ENCODE data around the gene ROBO4.

The ROBO4 gene

DNA sequence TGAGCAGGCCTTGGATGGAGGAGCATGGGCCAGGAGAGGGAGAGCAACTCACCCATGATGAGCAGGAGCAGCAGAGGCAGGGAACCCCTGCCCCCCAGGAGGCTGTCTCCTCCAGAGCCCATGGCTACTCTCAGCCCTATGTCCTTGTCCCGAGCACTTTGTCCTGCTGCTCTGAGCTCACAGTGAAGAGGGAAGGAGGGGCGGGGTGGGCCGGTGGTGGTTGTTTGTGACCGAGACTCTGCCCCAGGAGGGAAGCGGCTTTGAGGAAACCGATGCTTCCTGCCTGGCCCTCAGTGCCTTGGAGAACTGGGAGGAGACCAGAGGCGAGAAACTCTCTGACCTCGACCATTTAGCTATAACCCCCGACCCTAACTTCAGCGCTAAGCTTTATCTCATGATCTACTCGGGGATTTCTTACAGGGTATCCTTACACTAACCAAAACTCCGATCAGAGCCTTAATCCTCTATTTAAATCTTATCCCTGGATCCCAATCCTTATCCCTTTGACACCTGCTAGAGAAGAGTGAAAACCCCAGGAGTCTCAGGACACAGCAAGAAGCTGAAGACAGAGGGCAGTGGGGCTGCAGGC lies at the start of gene ROBO4:
Gene ROBO4 (minus strand): TSS at position 192 of the 589 bp plus-strand sequence. CDS start 70 bp downstream, at position 122.
- DNase-seq: no peak

DNA sequence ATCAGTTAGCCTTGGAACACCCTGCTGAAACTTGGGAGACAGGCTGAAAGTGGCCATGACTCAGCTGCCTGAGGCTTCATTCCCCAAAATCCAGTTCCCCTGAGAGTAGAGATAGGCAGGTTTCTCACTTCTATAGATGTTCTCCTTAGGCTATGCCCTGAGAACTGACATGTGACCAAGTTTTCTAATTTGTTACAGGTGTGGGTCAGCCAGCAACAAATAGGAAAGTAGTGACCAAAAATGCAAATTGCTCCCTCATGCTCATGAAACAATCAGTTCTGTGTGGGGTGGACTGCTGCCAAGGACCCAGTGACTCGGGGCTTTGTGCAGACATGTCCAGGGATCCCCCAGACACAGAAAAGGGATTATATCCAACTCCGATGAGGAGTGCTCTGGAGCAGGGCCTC lies 49.1 kb upstream of the ROBO4 start:
- no peak for DNase-seq

DNA sequence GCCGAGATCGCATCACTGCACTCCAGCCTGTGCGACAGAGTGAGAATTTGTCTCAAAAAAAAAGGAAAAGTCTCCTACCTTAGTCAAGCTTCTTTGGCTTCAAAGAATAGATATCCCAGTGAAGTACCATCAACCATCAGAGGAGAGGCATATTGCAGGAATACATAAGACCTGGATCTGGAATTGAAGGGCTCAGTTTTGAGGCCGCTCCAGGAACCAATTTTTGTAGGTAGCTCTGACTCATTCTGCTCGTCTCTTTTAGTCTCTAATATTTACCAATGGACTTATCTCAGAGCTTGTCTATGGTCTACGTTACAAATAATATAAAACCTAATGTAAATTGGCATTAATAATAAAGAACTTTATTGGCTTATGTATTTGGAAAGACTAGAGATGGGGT lies 48.2 kb upstream of the ROBO4 start:
- no peak for DNase-seq

DNA sequence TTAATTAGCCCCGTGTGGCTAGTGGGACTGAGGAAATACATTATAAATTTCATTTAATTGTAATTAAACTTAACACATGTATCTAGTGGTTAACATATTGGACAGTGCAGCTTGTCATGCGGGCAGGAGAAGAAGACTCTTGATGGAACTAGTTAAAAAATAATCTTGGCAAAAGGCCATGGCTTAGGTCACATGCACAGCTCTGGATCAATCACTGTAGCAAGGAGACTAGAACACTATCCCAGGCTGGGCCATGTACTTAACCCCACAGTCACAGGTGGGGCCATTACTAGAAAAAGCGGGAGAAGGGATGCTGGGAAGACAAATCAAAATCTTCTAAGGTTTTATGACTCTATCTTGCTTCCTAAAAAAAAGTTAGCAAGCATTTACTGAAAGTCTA lies 46.9 kb upstream of the ROBO4 start:
- DNase-seq: no peak

DNA sequence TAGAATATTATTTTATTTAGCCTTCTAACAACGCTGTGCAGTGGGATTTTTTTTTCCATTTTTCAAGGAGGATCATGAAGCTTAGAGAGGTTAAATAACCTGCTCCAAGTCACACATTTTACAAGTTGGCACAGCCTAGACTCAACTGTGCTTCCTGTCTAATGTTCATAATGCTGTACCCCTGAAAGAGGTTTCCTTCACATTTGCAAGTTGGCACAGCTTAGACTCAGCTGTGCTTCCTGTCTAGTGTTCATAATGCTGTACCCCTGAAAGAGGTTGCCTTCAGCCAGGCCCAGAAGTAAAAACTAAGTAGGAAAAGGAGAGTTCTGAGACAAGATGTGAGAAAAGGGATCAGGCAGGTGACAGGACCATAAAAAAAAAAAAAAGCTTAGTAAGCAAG lies 46.1 kb upstream of the ROBO4 start:
- DNase-seq: no peak

DNA sequence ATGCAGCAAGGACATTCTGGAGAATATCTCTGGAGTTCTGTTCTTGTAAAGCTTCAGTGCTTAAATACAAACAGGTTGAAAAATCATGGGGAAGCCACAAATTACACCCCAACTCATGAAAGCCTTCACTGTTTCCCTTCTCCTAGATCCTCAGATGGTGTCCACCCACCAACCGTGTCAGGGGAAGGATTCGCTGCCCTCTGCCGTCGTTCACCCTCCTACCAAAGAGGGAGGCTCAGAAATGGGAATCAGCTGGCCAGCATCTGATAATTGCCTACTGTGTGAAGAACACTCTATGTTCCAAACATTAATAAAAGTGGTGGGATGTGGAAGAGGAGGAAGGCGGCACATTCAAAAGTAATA lies 45.6 kb upstream of the ROBO4 start:
- no peak for DNase-seq

DNA sequence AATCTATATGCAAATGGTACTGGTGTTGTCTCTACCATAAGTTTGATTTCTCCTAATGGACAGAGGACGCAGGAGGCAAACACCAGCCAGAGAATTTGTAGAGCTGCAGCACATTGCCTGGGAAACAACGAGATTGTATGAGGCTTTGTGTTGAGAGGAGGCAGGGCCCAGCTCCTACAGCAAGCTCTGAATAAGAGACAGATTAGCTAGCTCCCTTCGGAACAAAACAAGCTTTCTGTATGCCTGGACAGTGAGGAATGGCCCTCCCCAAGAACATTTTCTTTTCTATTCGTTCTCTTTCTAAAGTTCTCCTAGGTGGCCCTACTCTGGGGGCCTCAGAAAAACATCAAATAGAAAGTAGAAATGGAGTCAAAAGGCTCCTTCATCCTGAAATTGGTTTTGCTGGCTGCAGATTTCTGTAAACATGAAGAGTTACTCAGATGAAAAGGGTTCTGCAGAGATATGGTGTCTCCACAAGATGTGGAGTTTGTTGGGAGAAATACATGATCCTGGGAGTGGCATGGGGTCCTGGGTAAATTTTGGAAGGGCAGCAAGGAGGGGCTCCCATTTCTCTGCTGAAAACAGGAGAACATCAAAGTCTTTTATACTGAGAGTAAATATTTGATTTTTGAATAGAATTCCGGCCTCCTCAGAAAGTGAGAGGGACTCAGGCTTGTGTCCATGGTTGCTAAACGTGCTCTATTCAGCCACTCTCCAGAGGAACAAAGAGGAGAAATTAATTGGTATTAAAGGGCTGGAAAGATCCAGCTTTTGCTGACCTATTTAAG lies 45.0 kb upstream of the ROBO4 start:
- no peak for DNase-seq

DNA sequence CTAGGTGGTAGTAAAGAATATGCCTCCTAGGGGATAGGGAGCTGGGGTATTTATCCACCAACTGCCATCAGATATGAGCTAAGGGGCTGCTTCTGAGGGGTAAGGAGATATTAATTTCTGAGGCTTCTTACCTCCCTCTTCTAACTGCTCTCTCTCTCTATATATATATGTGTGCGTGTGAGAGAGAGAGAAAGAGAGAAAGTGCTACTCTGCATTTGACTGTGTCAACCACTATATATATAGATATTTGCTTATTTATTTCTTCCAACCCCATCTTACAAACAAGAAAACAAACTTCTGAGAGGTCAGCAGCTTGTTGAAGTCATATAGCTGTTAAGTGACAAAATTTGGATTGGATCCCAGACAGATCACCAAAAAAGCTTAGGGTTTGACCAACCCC lies 44.0 kb upstream of the ROBO4 start:
- DNase-seq: no peak

DNA sequence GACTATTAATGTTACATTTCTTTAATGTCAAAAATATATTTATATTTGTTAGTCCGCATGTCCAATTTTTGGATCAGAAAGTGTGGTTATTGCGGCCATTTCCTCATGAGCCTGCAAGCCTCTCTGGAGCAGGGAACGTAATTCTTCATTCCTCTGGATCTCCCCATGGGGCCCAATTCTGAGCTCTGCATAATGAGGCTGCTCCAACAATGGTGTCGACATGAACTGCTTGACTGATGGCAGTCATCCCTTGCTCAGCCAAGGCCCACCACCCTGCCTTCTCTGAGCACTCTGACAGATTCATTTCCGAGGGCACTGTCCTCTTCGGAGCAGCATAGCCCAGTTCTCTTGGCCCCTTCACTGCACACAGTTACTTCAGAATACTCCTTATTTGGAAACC lies 41.3 kb upstream of the ROBO4 start:
- no peak for DNase-seq

DNA sequence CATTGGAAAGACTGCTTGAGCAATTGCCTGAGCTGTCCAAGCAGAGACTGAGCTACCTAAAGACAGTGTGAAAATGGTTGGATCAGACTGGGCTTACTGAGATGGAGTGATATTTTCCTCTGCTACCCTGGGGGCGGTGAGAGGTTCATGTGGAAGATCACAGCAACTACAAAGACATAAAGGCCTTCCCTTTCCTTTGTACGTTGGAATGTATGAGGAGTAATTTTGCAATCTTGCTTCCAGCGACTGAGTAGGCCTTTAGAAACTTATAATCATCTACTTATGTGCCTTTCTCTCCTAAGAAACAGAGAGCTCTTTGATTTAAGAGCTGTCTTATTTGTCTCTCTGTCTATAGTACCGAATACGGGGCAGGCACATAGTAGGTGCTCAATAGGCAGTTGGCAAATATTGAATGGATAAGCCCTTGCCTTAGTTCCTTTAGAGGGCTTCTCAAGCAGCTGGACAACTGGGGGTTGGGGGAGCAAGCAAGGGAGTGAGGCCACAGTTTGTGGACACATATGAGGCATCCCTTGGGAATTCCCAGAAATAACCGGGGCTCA lies 40.6 kb upstream of the ROBO4 start:
- no peak for DNase-seq

DNA sequence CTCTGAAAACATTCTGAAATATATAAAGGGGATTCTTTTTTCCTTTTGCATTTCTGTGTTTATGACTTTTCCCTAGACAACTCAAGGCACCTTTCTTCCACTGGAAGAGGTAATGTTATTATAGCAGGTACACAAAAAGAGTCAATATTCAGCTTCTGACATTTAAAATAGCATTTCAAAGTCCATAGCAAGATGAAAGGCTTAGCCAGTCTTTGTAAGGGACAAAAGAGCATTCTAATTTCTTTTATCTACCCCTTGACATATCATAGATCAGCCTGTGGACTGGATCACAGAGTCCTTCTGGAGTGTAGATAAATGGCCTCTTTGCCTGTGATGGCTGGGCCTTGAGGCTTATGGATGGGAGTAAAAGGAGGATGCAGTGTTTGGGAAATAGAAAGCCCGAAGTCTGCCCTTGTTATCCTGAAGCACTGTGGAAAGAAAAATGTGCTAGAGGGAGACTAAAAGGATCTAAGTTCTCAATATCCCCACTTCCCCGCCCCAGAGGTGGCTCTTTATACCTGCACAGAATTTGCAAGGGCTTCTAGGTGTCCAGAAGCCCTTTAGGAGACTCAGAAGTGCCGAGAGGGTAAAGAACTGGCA lies 39.8 kb upstream of the ROBO4 start:
- DNase-seq: no peak

DNA sequence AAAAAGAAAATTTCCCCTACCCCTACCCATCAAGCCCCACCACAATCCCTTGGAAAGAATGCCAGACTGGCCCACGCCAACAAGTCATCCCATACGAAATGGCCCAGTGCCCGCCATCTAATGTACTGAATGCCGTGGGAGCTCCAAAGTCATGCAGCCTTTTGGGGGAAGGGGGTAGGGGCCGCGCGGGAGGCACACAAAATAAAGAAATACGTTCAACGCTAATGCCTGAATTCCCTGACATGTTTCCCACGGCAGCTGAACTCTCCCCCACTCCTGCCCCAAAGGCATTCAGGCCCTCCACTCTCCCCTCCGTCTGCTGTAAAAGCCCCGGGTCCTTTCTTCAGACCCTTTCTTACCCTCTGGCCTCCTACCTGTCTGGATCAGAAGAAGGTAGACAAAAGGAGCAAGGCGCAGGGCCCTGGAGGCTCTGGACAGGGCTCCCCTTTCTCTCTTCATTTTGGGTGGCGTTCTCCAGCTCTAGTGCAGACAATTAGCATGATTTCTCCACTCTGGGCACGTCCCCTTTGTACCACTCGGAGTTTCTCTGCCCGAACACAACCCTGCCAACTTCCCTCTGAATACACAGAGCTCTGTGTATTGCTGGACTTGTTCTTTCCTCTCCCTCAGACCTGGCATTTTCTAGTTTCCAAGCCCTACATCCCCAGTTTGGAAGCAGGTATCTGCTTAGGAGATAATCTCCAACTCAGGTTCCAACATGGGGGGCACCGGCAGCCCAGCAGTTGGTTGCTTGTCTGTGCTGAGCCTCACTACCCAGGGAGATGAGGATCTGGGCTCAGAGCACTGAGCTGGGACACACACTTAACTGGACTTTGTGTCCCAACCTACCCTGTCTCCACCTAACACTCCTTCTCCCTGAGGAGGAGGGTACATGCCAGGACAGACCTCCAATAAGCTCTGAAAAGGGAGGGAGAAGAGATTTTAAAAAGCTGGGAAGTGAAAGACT lies 38.2 kb upstream of the ROBO4 start, which contains the start of gene HEPACAM:
Gene HEPACAM (minus strand): TSS at position 500 of the 967 bp plus-strand sequence. CDS start 41 bp downstream, at position 459.
- DNase-seq: no peak

DNA sequence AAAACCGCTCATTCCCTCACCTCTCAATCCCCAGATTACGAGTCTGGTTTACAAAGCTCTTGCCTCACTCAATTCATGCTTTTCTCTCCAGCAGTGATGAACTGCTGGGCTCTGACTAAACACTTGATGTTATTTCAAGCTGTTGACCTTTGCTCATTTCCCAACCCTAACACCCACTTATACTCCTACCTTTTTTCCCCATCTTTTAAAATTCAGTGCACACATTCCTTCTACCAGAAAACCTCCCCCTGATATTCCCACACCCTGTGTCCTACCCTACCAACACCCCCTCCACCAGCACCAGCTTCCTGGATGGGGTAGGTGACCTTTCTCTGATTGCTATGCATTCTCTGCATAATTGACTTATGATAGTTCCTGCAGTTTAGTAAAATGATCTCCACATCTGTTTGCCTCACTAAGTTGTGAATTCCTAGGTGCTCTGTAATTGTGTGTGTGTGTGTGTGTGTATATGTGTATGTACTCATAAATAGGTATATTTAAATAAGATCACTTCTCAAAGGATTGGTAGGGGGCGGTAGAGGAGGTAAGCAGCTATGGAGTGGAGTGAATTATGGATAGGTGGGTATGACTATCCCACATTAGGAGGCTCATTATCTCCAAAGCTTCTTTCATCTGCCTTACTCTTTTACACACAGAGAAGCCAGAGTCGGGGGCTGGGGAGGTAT lies 37.3 kb upstream of the ROBO4 start:
- no peak for DNase-seq

DNA sequence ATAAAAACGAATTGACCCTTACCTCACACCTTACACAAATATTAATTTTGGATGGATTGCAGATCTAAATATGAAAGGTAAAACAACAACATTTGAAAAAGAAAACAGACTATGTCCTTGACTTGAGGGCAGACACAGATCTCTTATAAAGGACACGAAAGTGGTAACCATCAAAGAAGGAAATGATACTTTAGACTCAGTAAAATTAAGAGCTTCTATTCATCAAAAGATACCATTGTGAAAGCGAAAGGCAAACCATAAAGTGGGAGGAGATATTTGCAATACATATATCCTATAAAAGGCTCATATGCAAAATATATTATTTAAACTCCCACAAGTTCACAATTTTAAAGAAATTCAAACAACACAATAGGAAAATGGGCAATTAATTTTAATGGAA lies 33.1 kb upstream of the ROBO4 start:
- DNase-seq: no peak

DNA sequence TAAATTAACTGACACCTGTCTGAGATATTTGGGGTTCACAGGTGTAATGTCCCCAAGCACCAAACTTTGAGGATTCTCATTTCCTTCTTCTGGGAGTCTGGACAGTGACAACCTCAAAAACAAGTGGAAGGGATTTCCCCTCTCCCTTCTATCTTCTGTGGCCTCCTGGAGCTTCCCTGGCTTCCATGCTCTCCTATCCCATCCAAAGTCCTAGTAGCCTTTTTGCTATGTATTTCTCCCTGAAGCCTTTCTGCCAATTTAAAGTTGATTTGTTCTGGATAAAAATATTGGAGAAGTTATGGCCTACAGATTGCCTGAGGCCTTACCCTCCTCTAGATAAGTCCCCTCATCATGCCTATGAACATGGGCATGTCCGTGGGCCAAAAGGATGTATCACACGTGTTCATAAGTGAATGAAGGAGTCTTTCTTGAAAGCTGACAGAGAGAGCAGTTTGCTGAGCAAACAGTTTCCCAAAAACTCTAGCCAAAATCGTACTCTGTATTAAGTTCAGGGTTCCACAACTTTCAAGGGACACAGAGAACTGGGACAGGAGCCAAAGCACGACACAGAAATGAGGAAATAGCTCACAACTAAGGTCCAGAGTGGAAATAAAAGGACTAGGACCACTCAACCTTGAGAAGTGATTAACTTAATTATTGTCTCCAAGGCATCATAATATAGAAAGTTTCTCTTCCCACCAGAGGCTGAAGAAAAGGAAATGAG lies 31.4 kb upstream of the ROBO4 start:
- no peak for DNase-seq

DNA sequence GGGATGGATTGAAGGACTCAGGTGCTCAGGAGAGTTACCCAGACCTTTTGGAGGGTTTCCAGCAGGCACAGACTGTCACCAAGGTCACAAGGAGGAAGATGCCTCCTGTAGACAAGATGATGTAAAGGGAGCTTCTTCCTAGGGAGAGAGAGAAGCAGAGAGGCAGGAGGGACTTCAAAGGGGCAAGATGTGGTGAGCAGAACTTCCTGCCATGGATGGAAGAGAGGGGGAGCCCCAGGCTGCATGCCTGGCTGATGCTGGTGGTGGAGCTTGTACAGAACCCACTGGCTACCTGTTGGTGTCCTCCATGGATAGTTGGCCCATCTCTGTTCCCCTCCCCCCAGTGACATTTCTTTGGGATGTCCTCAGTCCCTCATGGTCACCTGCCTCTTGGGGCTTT lies 25.6 kb upstream of the ROBO4 start:
- no peak for DNase-seq

DNA sequence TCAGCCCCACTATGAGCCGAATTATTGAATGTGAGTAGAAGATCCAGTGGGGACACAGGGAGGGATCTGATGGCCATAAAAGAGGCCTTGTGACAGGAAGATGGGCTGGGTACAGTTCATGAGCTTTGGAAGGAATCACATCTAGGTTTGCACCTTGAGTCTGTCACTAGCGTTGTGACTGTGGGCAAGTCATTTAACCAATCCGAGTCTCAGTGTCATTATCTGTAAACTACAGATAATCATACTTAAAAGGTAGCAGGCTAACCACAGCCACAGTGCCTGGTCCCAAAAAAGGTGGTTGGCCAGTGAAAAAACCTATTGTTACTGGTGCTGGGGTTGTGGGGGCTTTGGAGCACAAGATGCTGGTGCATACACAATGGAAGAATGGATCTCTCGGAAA lies 25.2 kb upstream of the ROBO4 start:
- no peak for DNase-seq

DNA sequence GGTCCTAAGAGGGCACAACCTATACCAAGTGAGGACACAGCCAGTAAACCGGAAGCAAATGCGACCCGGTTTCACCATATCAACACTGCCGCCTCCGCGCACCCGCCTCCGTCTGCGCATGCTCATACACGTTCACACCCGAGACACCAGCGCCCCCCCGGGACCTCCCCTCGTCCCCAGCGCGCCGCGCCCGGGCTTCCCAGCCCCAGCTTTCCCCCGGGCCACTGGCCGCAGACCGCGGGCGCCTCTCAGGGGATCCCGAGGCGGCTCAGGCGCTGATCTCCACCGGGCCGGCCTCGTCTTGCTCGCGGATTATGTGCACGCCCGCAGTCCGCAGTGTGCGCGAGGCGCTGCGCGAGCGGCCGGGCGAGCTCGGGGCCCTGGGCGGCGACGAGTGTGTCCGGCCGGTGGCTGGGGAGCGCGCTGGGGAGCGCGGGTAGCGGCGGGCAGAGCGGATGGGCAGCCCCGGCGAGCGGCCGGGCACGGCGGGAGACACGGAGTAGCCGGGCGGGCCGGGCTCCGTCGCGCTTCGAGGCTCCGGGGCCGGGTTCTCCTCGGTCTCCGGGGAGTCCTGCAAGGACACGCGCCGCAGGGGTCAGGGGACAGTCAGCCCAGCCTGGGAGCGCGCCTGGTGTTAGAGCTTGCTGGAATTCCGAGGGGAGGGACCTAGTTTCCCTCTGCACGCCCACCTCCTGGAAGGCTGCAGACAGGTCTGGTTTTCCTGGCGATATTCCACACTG lies 23.4 kb upstream of the ROBO4 start:
- DNase-seq: peak; percentile 74

DNA sequence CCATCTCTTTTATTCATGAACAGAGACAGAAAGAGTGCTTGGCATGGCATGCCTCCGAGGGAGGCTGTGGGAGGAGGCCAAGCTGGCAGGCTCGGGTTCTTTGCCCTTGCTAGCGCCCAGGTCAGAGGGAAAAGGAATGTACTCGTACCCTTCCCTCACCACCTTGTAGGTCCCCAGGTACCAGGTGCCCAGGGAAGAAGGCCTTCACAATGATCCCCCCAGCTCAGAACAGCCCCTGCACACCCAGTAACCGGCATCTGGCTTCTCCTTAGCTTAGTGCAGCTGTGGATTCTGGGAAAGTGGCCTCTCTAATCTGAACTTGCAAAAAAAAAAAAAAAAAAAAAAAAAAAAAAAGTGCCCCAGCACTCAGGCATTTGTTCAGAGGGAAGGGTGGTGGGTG lies 22.7 kb upstream of the ROBO4 start:
- DNase-seq: no peak

DNA sequence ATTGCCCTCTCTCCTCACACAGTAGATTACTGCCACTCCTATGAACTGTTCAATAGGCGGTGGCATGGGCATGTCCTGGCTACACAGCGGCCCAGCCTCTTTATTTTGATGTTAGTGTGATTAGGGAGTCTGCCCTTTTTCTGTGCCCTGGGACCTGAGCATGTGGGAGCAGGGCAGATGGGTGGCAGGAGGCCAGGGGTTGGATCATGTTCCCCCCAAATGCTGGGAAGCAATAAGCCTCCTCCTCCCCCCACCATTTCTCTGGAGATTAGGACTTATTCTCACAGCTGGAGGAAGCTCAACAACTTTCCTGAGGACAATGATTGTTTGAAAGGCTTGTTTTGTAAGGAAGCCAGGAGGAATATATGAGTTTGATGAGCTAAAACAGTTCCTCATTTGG lies 22.2 kb upstream of the ROBO4 start:
- DNase-seq: no peak

DNA sequence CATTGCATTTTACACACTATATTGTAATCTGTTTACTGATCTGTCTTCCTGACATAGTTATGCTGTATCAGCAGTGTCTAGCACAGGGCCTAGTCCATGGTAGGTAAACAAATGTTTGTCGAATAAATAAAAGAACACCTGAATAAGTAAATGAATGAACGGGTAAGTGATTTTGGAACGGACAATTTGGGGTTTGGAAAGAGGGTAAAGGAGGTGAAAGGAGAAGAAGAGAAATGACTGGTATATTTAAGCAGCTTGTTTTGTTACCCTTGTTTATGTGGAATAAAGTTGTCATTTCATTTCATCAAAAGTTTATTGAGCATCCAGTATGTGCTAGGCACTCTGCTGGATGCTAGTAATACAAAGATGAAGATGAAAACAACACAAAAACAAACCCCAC lies 21.3 kb upstream of the ROBO4 start, which contains the start of gene HEPN1:
Gene HEPN1 (plus strand): TSS at position 301 of the 400 bp plus-strand sequence.
- DNase-seq: no peak
